WERI-Rb-1 (cell line): Measurements from ENCODE around the gene HDLBP.

Source experiments
- DNase-seq: peaks from one replicate; pipeline ENCODE4 v3.0.0-alpha.2; 2020
- H3K27ac ChIP-seq: fragments of 250-450 bp; sonication (Bioruptor Pico); 2 replicates; pipeline ENCODE4 v1.5.1; 2020; ENCODE audit warnings: mild to moderate bottlenecking, moderate library complexity
- H3K27me3 ChIP-seq: fragments of 250-450 bp; sonication (Bioruptor Pico); 2 replicates; pipeline ENCODE4 v1.5.1; 2021; ENCODE audit warnings: mild to moderate bottlenecking, low read depth, moderate library complexity; ENCODE audit not compliant: insufficient read depth, severe bottlenecking
- H3K36me3 ChIP-seq: fragments of 250-450 bp; sonication (Bioruptor Pico); 2 replicates; pipeline ENCODE4 v1.5.1; 2020; ENCODE audit warnings: mild to moderate bottlenecking, moderate library complexity
- H3K4me3 ChIP-seq: 2 replicates; pipeline ENCODE4 v1.5.1; 2011; ENCODE audit warnings: low read depth, mild to moderate bottlenecking, control low read depth, low read length
- H3K9me3 ChIP-seq: fragments of 250-450 bp; sonication (Bioruptor Pico); 2 replicates; pipeline ENCODE4 v1.5.1; 2021; ENCODE audit warnings: mild to moderate bottlenecking, moderate library complexity; ENCODE audit not compliant: severe bottlenecking
- TF ChIP-seq, protein P1 (sequence below): IDR thresholded peaks from 2 replicates; pipeline ENCODE4 v1.5.1; 2011; ENCODE audit warnings: low read depth, mild to moderate bottlenecking, control low read depth, inconsistent platforms, low read length

Gene HDLBP

DNA sequence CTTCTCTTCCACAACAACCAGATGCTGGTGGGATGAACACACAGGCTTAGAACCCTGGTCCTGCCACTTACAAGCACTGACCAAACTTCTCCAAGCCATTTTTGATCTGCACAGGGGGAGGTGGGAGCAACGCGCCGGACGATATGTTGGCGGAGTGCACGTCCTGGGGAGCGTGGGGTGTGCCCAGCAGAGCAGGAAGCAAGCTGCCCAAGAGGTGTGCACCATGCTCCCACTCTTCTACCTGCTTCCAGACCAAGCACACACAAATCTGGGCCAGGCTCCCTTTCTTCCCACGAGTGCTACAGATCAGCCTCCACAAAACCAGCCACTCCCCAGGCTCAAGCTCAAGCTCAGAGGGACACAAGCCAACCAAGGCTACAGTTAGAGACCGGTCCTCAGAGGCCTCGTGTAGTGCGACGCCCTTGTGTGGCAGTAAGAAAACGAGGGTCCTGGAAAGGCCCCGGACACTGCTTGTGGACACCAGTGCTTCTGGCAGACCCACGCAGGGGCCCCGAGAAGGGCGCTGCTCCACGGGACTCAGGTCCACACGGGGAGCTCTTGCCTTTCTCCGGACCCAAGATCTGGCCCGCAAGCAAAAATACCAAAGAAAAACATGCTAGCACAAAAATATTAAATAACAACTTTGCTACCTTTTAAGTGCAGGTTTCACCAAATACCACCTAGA is 75.0 kb downstream of the HDLBP start:
- TF ChIP-seq, protein P1, sequence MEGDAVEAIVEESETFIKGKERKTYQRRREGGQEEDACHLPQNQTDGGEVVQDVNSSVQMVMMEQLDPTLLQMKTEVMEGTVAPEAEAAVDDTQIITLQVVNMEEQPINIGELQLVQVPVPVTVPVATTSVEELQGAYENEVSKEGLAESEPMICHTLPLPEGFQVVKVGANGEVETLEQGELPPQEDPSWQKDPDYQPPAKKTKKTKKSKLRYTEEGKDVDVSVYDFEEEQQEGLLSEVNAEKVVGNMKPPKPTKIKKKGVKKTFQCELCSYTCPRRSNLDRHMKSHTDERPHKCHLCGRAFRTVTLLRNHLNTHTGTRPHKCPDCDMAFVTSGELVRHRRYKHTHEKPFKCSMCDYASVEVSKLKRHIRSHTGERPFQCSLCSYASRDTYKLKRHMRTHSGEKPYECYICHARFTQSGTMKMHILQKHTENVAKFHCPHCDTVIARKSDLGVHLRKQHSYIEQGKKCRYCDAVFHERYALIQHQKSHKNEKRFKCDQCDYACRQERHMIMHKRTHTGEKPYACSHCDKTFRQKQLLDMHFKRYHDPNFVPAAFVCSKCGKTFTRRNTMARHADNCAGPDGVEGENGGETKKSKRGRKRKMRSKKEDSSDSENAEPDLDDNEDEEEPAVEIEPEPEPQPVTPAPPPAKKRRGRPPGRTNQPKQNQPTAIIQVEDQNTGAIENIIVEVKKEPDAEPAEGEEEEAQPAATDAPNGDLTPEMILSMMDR, result no peak
- H3K27me3 ChIP-seq, result no peaks in the 10 kb centered on the region
- DNase-seq, result no peak
- H3K27ac ChIP-seq, result no peak overlapping the region
- peaks cover 95% of the 10 kb centered on the region for H3K36me3 ChIP-seq
- no peak overlapping the region for H3K4me3 ChIP-seq
- H3K9me3 ChIP-seq, result no peaks in the 10 kb centered on the region

DNA sequence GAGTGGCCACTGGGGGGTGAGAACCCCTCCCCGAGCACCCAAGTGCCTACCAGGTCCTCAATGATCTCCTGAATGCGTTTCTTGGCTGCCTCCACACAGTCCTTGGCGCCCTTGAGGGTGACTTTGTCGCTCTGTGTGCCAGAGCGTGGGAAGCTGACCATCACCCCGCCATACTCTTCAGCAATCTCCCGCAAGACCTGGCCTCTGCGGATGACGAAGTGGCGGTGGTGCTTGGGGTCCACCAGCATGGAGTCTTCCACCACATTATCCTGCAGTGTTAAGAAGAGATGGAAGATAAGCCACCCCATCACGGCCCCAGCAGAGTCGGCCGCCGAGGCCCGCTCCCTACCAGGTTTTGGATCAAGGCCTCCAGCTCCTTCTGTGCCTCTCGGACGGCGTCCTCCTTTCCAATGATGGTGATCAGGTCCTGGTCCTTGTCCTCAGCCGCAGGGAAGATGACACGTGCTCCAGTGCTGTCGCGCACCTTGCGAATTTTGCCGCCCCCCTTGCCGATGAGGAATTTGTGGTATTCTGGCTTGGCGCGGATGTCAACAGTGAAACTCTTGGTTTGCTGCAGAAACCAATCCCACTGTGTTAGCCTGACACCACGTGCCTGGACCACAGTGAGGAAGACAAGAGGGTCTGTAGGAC is 75.8 kb downstream of the HDLBP start:
- no peaks in the 10 kb centered on the region for H3K27me3 ChIP-seq
- H3K9me3 ChIP-seq, result no peaks in the 10 kb centered on the region
- no peak overlapping the region for H3K27ac ChIP-seq
- no peak for DNase-seq
- TF ChIP-seq, protein P1, result no peak
- H3K4me3 ChIP-seq, result no peak overlapping the region
- peaks cover 97% of the 10 kb centered on the region for H3K36me3 ChIP-seq

DNA sequence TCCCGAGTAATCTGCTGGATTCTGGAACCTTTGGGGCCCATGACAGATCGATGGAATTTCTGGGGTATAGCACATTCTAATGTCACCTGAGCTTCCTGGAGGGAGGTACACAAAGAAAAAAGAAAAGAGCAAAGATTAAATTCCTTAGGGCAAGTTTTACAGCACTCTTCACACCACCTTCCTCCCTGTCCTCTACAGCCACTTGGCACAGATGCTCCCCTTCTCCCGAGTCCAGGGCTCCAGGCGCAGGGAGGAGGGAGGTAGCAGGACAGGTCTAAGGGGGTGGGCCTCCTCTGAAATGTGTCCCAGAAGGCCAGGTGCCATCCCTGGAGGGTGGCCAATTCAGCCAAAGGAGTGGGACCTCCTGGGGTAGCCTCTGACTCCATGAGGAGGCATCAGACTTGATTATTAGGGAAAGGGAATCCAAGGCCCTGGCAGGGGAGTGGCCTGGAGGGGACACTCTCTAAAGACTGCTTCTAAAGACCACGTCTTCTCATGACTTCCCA is 76.7 kb downstream of the HDLBP start:
- Histone ChIP-seq H3K9me3 (no peaks in the 10 kb centered on the region), H3K36me3 (peaks cover 97% of the 10 kb centered on the region), H3K4me3 (no peak overlapping the region), H3K27ac (no peak overlapping the region), H3K27me3 (no peaks in the 10 kb centered on the region)
- TF ChIP-seq, protein P1, result no peak
- DNase-seq, result peak; percentile 3

DNA sequence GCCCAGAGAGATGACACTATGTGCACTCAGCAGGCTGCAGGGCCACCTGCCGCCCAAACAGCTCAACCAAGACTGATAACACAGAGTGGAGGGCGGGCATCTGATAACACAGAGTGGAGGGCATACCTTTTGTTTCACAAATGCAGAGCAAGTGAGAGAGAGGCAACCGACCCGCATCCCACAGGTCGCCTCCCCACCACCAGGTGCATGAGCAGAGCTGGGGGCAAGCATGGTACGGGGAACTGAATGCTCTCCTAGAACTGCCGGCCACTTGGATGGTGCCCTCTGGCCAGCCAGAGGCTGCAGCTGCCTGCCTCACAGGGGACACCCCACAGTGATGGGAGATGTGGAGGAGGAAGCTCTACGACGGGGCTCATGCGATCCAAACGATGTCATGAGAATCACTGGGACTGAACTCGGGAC is 77.5 kb downstream of the HDLBP start:
- no peak overlapping the region for H3K27ac ChIP-seq
- H3K36me3 ChIP-seq, result peaks cover 98% of the 10 kb centered on the region
- TF ChIP-seq, protein P1, result no peak
- no peaks in the 10 kb centered on the region for H3K9me3 ChIP-seq
- DNase-seq, result no peak
- no peaks in the 10 kb centered on the region for H3K27me3 ChIP-seq
- no peak overlapping the region for H3K4me3 ChIP-seq

DNA sequence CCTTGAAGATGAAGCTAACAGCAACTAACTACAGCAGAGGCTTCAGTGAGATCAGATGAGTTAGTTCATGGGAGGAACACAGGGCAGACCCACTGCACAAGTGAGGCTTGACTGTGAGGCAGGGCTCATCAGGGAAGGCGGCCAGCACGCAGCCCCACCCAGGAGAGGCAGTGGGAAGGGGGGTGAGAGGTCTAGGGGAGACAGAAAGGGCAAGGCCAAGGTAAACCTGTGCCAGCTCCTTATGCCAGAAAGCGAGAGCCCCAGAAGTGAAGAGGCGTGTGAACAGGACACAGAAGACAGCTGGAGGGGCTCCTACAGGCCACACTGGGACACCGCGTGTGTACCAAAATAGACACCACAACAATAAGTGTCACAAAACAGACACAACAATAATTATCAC is 78.4 kb downstream of the HDLBP start:
- no peak overlapping the region for H3K4me3 ChIP-seq
- H3K36me3 ChIP-seq, result peaks cover 98% of the 10 kb centered on the region
- no peak overlapping the region for H3K27ac ChIP-seq
- H3K27me3 ChIP-seq, result no peaks in the 10 kb centered on the region
- H3K9me3 ChIP-seq, result no peaks in the 10 kb centered on the region
- TF ChIP-seq, protein P1, result no peak
- DNase-seq, result no peak
